ENCODE measurements around the gene SHISAL2A.

GRCh38 chr1:52679048-52679447 lies 46.1 kb downstream of the SHISAL2A start:
- TF ChIP-seq, protein P1, sequence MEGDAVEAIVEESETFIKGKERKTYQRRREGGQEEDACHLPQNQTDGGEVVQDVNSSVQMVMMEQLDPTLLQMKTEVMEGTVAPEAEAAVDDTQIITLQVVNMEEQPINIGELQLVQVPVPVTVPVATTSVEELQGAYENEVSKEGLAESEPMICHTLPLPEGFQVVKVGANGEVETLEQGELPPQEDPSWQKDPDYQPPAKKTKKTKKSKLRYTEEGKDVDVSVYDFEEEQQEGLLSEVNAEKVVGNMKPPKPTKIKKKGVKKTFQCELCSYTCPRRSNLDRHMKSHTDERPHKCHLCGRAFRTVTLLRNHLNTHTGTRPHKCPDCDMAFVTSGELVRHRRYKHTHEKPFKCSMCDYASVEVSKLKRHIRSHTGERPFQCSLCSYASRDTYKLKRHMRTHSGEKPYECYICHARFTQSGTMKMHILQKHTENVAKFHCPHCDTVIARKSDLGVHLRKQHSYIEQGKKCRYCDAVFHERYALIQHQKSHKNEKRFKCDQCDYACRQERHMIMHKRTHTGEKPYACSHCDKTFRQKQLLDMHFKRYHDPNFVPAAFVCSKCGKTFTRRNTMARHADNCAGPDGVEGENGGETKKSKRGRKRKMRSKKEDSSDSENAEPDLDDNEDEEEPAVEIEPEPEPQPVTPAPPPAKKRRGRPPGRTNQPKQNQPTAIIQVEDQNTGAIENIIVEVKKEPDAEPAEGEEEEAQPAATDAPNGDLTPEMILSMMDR (IDR thresholded peaks at IDR 0.05; ENCODE audit: insufficient read depth, low read depth, low read length): no peak
- TF ChIP-seq EZH2 (IDR thresholded peaks at IDR 0.05; ENCODE audit: insufficient read depth, low read length): no peak

Measured in astrocyte (in vitro differentiated cells and primary cell).